HG02798 (cell line): ENCODE results near the gene XG.
"Not testable (repeated sequence)": the region's sequence is repeated elsewhere in the genome, so short reads cannot be mapped to it uniquely, and the experiment has no call there.

Experiments used
- ATAC-seq: cut with Tn5 transposase; IDR thresholded peaks from one replicate; pipeline ENCODE4 v1.9.1; 2021; ENCODE audit warnings: mild to moderate bottlenecking; ENCODE audit not compliant: unreplicated experiment, poor library complexity

XG gene

DNA sequence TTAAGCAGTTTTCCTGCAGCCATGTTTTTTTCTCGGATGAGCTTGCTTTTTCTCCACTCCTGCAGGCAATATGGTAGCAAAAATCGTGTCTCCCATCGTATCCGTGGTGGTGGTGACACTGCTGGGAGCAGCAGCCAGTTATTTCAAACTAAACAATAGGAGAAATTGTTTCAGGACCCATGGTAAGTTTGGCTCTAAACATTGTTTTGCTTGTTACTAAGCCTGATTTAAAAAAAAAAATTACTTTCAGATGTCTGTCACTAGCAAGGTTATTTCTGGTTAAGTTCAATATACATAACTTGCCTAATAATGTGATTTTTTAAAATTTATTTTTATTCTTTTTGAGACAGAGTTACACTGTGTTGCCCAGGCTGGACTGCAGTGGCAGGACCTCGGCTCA, 59.4 kb downstream of the XG start:
- no peak for ATAC-seq

DNA sequence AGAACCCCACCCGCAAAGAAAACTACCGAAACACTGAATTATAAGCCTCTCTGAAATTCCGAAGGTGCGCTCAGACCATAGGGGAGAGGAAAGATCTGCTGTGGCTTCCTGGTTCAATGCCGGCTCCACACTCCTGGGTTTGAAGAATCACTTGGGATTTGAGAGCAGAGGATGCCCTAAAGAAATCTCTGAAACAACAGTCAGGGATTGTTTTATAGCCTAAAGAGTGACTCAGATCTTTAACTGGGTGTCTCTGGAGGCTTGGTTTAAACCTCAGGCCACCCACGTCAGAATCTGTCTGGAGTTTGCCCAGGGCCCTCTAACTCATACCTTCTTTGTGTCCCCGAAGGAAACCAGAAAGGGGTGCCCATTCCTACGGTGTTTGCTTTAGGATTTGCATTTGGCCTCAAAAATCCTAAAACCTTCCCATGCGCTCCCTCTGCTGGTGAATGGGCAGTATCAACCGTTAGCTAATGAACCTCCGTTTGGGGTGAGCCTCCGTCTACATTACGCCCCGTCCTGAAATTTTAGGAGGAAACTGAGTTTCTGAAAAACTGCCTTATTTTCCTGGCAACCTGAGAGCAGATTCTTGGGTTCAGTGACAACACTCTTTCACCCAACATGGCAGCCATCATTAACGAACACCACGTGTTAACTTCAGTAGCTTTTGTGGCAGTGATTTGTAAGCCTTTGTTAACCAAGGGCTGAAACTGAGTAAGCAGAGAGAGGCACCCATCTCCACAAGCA, 60.5 kb downstream of the XG start:
- ATAC-seq = not testable (repeated sequence)

DNA sequence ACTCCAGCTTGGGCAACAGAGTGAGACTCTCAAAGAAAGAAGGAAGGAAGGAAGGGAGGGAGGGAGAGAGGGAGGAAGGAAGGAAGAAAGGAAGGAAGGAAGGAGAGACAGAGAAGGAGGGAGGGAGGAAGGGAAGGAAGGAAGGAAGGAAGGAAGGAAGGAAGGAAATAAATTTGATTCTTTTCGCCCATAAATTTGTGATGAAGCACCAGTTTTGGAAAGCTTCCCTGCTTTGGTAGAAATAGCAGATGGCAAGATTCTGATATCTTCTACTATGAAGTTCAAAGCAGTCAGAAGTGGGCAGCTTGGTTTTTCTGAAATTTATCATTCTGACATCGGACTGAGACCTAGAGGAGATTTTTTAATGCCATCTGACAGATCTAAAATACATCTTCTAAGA, 65.2 kb downstream of the XG start:
- no peak for ATAC-seq

DNA sequence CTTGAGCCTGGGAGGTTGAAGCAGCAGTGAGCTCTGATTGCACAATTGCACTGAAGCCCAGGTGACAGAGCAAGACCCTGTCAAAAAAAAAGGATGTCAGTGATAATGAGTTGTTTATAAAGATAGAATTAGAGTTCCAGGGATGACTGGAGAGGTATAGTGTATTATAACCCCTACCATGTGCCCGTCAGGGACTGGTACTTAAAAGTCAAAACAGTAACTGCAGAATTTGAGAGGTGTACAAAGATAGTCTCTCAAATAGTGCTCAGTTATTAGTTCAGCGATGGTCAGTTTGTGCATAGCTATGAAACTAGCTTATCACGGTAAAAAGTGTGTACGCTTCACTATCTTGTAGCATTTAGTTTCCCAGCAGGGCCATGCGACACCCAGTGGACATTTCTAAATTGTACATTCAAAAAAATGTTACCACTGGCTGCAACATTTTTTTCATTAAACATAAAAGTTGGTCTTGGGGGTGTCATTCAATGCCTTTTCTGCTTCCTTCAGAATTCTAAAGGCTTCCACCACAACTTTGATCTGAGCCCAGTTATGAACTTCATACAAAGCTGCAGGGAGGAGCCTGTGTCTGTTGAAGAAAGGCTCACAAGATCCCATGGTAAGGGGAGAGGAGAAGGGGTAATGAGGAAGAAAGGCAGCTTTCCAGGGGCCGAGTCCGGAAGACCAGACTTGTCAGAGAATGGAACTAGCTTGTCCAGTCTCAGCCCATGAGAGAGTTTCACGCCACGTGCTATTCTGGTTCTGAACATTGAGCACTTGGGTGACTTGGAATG, 67.7 kb downstream of the XG start:
- ATAC-seq = no peak

DNA sequence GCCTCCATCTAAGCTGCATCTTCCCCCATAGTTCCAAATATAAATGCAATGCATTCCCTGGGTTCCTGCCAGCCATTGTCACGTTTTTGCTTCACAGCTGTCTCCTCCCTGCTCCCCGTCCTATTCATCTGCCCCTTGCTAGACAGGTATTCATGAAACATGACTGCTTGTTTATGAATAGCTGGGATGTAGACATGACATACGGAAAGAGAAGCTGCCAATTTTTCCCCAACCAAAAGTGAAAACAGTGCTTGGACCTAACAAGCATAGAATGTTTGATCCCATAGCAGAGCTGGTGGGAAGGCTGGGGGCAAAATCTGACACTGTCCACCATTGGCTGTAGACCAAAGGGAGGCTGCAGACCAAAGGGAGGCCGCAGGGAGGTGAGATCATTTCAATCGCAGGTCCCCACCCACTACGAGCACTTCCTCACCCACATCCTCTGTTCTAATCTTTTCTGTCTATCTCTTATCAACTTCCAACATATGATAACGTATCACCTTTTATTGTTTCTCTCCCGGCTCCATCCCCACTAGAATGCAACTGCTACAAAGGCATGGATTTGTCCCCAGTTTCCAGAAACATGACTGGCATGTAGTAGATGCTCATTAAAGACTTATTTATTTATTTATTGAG, 68.4 kb downstream of the XG start:
- no peak for ATAC-seq

DNA sequence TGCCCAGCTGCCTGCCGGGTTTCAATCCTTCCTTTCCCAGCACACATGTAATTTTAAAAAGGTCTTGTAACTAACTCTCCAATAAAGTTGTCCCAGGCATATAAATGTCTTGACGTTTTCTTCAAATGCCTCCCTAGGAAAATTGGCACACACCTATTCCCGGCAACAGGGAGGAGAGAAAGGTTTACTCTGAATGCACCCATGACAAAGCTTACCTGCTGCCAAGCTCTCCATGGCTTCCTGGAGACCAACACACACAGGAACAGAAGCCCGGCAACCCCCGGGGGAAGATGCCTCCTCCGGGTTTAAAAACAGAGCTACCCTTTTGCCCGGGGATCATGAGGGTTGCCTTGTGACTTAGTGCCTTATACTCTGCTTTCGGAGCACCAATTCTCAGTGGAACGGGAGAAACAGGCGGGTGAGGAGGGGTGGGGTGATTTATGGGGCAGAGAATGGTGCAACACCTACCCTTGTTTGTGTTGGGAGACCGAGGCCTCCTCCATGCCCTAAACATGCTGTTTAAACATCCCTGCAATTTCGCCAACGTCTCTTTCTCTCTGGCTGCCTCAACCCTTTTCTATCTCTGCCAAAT, 72.1 kb downstream of the XG start:
- no peak for ATAC-seq

DNA sequence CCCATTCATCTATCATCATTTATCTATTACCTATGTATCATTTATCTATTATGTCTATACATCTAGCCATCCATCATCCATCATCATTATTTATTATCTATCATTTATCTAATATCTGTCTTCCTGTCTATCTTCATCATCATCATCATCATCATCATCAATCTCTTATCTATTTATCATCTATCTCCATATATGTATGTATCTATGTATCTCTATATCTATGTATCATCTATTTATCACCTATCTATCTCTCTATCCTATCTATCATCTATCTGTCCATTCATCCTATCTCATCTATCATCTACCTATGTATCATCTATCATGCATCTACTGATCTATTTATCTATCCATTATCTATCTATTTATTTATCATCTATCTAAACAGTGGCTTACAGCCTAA, 73.0 kb downstream of the XG start:
- no peak for ATAC-seq

DNA sequence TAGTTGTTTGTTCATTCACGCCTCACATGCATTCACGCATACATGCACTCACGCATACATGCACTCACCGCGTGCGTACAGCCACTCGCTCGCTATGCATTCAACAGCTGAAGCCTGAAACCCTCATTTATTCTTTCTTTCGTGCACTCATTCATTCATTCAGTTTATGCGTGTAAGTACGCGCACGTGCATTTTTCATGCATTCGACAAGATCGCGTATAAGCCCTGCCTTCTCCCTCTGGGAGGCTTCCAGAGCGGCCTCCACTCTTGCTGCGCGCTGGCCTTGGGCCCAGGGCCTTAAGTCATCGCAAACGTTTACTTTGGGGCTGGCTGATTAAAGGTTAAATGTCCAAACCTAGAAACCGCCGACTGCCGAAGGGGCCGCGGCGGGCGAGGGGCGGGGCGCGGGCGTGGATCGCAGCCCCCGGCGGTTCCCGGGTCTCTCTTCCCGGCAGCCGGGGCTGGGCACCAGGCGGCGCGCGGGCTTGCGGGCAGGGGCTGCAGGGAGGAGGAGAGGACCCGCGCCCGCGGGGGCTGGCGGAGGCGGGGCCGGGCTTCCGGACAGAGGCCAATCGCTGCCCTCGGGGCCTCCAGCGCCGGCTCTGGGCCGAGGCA, 76.6 kb downstream of the XG start, which contains the start of gene GYG2:
TSS of gene GYG2 (plus strand) at position 587 of the 615 bp plus-strand sequence. CDS start 1,259 bp downstream, outside the sequence.
- ATAC-seq = no peak

DNA sequence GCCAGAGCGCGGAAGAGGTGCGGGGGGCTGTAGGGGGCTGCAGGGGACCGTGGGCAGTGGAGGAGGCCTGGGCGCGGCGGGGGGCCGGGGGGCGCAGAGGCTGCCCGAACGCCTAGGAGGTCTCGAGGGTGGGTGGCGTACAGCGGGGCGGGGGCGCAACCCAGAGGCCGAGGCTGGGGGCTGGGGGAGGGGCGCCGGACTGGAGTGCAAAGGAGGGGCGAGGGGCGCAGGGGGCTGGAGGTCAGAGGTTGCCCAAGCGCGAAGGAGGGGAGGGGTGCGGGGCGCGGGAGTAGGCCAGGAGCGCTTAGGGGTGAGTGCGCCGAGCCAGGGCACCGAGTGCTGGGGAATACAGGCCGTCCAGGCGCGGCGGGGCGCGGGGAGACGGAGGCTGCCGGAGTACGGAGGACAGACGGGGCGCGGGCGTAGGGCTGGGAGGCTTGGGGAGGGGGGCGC, 77.1 kb downstream of the XG start:
- ATAC-seq = no peak

DNA sequence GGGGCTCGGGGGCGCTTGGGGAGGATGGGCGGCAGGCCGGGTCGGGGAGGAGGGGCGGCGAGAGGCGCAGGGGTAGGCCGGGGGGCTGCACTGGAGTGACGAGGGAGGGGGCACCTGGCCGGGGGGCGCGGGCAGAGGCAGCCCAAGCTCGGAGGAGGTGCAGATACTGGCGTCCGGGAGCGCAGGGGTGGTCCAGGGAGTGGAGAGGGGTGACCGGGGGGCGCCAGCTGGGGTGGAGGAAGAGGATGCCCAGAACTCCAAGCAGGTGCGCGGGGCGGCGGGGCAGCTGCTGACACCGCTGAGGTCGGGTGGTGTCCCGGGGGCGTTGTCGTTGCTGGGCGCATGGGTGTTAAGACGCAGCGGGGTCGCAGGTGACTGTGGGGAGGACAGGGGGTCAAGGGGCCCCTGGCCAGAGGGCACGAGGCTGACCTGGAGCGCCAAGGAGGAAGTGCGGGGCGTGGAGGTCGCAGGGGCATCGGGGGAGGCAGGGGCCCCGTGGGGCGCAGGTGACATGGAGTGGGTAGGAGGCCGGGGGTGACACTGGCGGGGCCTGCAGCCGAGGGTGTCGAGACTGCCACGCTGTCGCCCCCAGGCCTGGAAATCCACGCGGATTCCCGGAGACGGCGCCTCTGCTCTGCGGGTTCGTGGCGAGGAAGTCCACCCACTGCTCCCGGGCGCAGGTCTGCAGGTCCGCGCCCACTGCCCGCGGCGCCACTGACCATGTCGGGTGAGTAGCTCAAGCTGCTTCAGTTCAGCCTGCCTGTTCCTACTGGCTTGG, 77.8 kb downstream of the XG start:
- no peak for ATAC-seq

DNA sequence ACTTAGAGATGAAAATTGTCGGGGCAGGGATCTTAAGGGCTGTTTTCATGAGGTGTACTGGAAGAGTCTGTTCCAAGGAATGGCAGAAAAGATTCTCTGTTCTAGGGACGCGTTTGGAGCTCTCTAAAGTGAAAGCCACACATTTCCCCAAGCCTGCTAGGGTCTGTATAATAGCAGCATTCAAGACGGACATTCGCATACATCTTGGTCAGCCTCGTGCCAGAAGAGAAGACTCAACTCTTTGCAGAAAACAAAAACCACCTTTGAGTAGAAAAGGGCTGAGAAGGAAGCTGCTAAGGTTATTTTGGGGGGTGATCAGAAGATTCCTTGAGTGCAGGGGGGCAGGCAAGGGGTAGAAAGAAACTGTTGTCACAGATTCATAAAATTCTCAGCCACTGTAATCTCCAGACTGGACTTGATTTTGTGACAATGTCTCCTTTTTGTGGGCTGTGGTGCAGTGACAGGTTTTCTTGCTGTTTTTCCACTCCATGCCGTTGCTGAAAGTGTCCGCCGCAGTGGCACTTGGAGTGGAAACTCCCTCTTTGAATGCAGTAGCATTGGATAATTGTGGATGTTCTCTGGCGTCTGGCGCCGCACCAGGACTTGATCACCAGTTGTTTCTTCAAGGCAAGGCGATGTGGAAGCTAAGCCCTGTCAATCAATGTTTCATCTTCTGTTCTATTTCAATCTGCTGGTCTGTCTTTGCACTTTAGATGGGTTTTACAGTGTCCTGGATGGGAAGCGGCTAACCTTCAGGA, 79.8 kb downstream of the XG start:
- ATAC-seq = no peak

DNA sequence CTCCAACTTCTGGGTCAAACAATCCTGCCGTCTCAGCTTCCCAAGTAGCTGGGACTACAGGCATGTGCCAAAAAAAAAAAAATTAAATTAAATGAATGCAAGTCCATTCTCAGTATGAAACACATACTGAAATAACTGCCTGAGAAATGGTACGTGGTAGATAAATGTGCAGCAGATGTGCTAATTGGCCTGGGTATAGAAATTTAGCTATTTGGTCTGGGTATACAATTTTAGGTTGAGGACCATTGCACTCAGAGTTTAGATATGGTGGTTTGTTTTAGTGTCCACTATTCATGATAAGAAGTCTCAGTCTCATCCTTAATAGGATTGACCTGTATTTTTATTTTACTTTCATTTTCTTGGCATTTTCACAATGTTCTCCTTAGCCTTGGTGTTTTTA, 86.1 kb downstream of the XG start:
- no peak for ATAC-seq

DNA sequence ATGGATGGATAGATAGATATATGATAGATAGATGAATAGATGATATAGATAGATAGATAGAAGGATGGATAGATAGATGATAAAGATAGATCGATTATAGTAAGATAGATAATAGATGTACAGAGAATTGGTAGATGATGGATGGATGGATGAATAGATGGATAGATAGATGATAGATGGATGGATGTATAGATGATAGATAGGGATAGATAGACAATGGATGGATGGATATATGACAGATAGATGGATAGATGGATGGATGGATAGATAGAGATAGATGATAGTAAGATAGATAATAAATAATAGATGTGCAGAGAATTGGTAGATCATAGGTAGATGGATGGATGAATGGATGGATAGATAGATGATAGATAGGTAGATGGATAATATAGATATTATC, 89.1 kb downstream of the XG start:
- no peak for ATAC-seq

DNA sequence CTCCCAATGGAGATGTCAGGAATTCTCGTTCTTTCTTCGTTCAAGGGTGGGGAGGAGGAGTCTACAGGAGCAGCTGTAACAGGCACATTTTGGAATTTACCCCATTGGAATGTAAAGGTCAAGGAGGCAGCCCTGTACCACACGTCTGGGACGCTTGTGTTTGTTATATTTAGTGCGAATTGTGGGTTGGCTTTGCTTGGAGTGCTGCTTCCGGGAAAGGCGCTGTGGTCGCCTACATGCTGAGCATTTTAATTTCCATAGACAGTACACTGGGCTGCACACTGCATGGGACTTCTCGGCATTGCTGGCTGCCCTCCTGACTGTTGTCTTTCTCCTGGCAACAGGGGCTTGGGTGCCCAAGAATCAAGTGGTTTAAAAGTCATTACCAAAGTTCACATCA, 89.7 kb downstream of the XG start:
- ATAC-seq = no peak

DNA sequence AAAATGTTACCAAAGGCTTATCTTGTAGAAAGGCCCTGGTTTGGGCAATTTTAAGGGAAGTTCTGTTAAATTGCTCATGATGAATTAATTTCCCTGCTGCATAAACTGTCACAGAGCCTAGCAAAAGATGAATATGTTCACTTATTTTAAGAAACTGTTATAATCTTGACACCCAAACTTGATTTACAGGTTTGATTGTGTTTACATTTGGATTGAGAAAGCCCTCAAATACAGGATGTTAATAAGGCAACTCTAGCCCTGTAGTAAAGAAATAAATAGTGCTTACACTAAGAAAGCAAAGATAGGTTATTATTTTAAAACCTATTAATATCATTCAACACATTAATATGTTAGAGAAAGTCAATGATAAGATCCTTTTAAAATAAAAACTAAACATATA, 95.2 kb downstream of the XG start:
- no peak for ATAC-seq

DNA sequence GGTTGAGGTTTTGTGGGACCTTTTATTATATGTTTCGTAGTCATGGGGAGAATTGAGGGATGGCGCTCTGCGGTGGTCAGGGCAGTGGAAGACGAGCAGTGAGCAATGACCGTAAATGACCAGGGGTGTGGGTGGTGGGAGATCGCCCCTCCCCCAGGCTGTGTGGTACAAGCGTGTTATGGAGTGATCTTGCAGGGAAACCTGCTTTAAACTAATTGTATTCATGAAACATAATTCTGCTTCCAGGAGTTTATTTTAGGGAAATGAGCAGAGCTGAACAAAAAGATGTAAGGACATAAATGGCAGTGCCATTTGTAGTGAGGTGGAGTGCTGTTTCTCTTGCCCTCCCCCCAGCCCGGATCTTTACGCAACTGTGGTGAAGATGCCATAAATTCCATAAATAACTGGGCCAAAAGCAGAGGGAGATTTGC, 97.0 kb downstream of the XG start:
- no peak for ATAC-seq

DNA sequence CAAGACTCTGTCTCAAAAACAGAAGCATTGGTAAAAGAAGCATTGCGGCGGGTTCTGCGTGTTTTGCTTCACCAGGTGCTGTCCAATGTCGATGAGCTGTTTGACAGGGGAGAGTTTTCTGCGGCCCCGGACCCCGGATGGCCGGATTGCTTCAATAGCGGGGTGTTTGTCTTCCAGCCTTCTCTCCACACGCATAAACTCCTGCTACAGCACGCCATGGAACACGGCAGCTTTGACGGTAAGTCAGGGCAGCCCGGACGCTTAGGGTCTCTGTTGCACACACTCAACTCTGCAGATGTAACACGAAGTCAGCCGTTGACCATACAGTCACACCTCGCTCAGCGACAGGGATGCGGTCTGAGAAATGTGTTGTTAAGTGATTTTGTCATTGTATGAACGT, 103.1 kb downstream of the XG start:
- no peak for ATAC-seq

DNA sequence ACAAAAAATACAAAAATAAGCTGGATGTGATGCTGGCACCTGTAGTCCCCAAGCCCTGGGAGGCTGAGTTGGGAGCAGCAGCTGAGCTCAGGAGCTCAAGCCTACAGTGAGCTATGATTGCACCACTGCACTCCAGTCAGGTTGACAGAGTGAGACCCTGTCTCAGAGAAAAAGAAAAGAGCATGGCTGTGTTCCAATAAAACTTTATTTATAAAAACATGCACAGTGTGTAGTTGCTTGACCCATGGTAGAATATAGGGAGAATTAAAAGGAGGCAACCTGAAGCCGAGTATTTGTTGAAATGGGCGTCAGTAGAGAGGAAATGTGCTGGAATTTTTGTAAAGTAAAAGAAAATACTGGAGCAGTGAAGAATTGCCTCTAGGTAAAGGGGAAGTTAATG, 103.9 kb downstream of the XG start:
- no peak for ATAC-seq

DNA sequence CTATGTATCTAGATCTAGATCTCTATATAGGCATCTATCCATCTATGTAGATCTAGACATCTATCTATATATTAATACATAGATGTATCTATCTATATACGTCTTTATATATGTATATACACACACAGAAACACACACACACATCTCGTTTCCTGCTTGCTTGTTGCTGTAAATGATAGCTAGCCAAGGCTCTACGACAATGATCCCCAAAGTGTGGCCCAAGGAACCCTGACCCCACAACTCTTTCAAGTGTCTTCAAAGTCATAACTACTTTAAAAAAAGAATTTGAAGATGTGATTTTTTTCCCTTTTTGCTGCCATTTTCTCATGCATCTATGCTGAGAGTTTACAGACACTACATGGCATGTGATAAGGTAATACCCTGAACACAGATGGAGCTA, 105.7 kb downstream of the XG start:
- no peak for ATAC-seq
